ENCODE results near the gene STXBP5L.
A peak's percentile ranks its signal among the peaks of the same experiment; 100 is the strongest.
"Not testable (repeated sequence)": the region's sequence is repeated elsewhere in the genome, so short reads cannot be mapped to it uniquely, and the experiment has no call there.

STXBP5L gene

GRCh38 chr3:120908030-120908794, at the start of gene STXBP5L:
STXBP5L (plus strand) TSS chr3:120908205; CDS start chr3:120909579, 1,374 bp downstream.
- peak; percentile 63 for DNase-seq (ENCODE audit: low spot score)

- DNase-seq (ENCODE audit: low spot score) = no peak
These were observed 49.5 kb upstream of the STXBP5L start for GRCh38 chr3:120858521-120858920.

- DNase-seq (ENCODE audit: low spot score) = no peak
These were observed 43.5 kb upstream of the STXBP5L start for GRCh38 chr3:120864541-120864940.

- DNase-seq (ENCODE audit: low spot score) = no peak
These were observed 32.5 kb upstream of the STXBP5L start for GRCh38 chr3:120875507-120875906.

- no peak for DNase-seq (ENCODE audit: low spot score)
These were observed 32.0 kb upstream of the STXBP5L start for GRCh38 chr3:120875989-120876388.

- no peak for DNase-seq (ENCODE audit: low spot score)
These were observed 28.6 kb upstream of the STXBP5L start for GRCh38 chr3:120879411-120879810.

GRCh38 chr3:120892921-120893320, 15.1 kb upstream of the STXBP5L start:
- DNase-seq (ENCODE audit: low spot score) = no peak

GRCh38 chr3:120894316-120895057, 13.5 kb upstream of the STXBP5L start:
- DNase-seq (ENCODE audit: low spot score) = no peak

GRCh38 chr3:120901716-120902115, 6.3 kb upstream of the STXBP5L start:
- DNase-seq (ENCODE audit: low spot score) = not testable (repeated sequence)

GRCh38 chr3:120903221-120903620, 4.8 kb upstream of the STXBP5L start:
- DNase-seq (ENCODE audit: low spot score) = no peak

- DNase-seq (ENCODE audit: low spot score) = no peak
These were observed 361 bp upstream of the STXBP5L start for GRCh38 chr3:120907659-120908029.

GRCh38 chr3:120908795-120909601, 993 bp downstream of the STXBP5L start:
- DNase-seq (ENCODE audit: low spot score) = no peak

GRCh38 chr3:120909602-120909878, 1.5 kb downstream of the STXBP5L start:
- DNase-seq (ENCODE audit: low spot score) = no peak

- no peak for DNase-seq (ENCODE audit: low spot score)
These were observed 18.1 kb downstream of the STXBP5L start for GRCh38 chr3:120926146-120926545.

GRCh38 chr3:120928991-120929390, 21.0 kb downstream of the STXBP5L start:
- no peak for DNase-seq (ENCODE audit: low spot score)

- DNase-seq (ENCODE audit: low spot score) = no peak
These were observed 23.6 kb downstream of the STXBP5L start for GRCh38 chr3:120931593-120931992.

GRCh38 chr3:120956143-120956542, 48.1 kb downstream of the STXBP5L start:
- no peak for DNase-seq (ENCODE audit: low spot score)

GRCh38 chr3:120982608-120983320, 74.8 kb downstream of the STXBP5L start:
- DNase-seq (ENCODE audit: low spot score) = no peak

GRCh38 chr3:120983321-120983665, 75.3 kb downstream of the STXBP5L start:
- no peak for DNase-seq (ENCODE audit: low spot score)

- no peak for DNase-seq (ENCODE audit: low spot score)
These were observed 75.8 kb downstream of the STXBP5L start for GRCh38 chr3:120983841-120984240.

GRCh38 chr3:120985242-120985641, 77.2 kb downstream of the STXBP5L start:
- DNase-seq (ENCODE audit: low spot score) = no peak

- DNase-seq (ENCODE audit: low spot score) = no peak
These were observed 81.0 kb downstream of the STXBP5L start for GRCh38 chr3:120988994-120989393.
